SK-N-SH (cell line): ENCODE results near the gene ICAM5. TPM values are rescaled to one million over a fixed set of nuclear protein-coding genes. Genes with fewer than 3 reads are reported as not detected.

ENCODE experiments used
- CTCF ChIA-PET: fragments of 300-600, 350-600 bp; formaldehyde crosslinking; extraction: SDS; loops from one replicate; lab custom pipeline; 2021; lab: Yijun Ruan, JAX
- POLR2A ChIA-PET: fragments of 350-600 bp; sonication (Branson Sonifier 250); formaldehyde crosslinking; extraction: SDS; loops from one replicate; lab custom pipeline; 2020; ENCODE audit warnings: antibody characterized with exemption, inconsistent platforms; lab: Yijun Ruan, JAX
- DNase-seq: peaks from one replicate; pipeline ENCODE4 v3.0.0; 2012
- H2AFZ ChIP-seq: fragments of 200-600 bp; sonication (generic); 2 replicates; pipeline ENCODE4 v1.8.1; 2016; ENCODE audit warnings: antibody characterized with exemption, mild to moderate bottlenecking, low read depth
- H3F3A ChIP-seq: fragments of 200-600 bp; sonication (generic); replicated peaks from 2 replicates; pipeline ENCODE3; 2016; ENCODE audit warnings: antibody characterized with exemption, mild to moderate bottlenecking; ENCODE audit not compliant: insufficient read depth
- H3K27ac ChIP-seq, 2 experiments: fragments of 200-500 bp in 1 of 2; fragments of 200-600 bp in 1 of 2; sonication (Bioruptor generic) in 1 of 2; sonication (generic), shearing (Covaris generic) in 1 of 2; 2 replicates each; pipeline versions ENCODE4 v1.5.1 to v1.6.1; 2014 to 2016; ENCODE audit warnings: low read depth in 2 of 2, inconsistent platforms in 1 of 2, low read length in 1 of 2, mild to moderate bottlenecking in 1 of 2, mixed read lengths in 1 of 2
- H3K27me3 ChIP-seq: fragments of 200-600 bp; sonication (generic), shearing (Covaris generic); 2 replicates; pipeline ENCODE4 v1.6.1; 2016; ENCODE audit warnings: mixed run types; ENCODE audit not compliant: insufficient read depth
- H3K36me3 ChIP-seq, 2 experiments: fragments of 200-500 bp in 1 of 2; fragments of 200-600 bp in 1 of 2; sonication (Bioruptor generic) in 1 of 2; sonication (generic) in 1 of 2; replicated peaks in 1 of 2; 2 replicates each; pipeline versions ENCODE3 to v1.5.1; 2014 to 2016; ENCODE audit warnings: low read length in 1 of 2, mild to moderate bottlenecking in 1 of 2; ENCODE audit not compliant: insufficient read depth in 2 of 2, control insufficient read depth in 1 of 2
- H3K4me1 ChIP-seq, 2 experiments: fragments of 200-500 bp in 1 of 2; fragments of 200-600 bp in 1 of 2; sonication (Bioruptor generic) in 1 of 2; sonication (generic), shearing (Covaris generic) in 1 of 2; 2 replicates each; pipeline versions ENCODE4 v1.5.1 to v1.6.1; 2014 to 2016; ENCODE audit warnings: low read depth in 1 of 2, low read length in 1 of 2, mixed run types in 1 of 2; ENCODE audit not compliant: insufficient read depth in 2 of 2, control insufficient read depth in 1 of 2
- H3K4me2 ChIP-seq: fragments of 200-600 bp; sonication (generic), shearing (Covaris generic); 2 replicates; pipeline ENCODE4 v1.6.1; 2017; ENCODE audit warnings: mixed run types
- H3K4me3 ChIP-seq, 2 experiments: fragments of 200-500 bp in 1 of 2; fragments of 200-600 bp in 1 of 2; sonication (Bioruptor generic) in 1 of 2; sonication (generic), shearing (Covaris generic) in 1 of 2; 2 replicates each; pipeline versions ENCODE4 v1.5.1 to v1.8.1; 2014 to 2016; ENCODE audit warnings: low read depth in 2 of 2, inconsistent platforms in 1 of 2, low read length in 1 of 2, mild to moderate bottlenecking in 1 of 2, mixed read lengths in 1 of 2, moderate library complexity in 1 of 2
- H3K79me2 ChIP-seq: fragments of 200-600 bp; sonication (generic); 2 replicates; pipeline ENCODE4 v1.8.1; 2017; ENCODE audit warnings: mild to moderate bottlenecking; ENCODE audit not compliant: insufficient read depth
- H3K9ac ChIP-seq: fragments of 200-600 bp; sonication (generic); 2 replicates; pipeline ENCODE4 v1.6.1; 2017; ENCODE audit warnings: mixed run types
- H3K9me2 ChIP-seq: fragments of 200-600 bp; sonication (generic); 2 replicates; pipeline ENCODE4 v1.6.1; 2017; ENCODE audit warnings: mixed run types
- H3K9me3 ChIP-seq: fragments of 200-600 bp; sonication (generic); 2 replicates; pipeline ENCODE4 v1.6.1; 2017; ENCODE audit warnings: mixed run types, mild to moderate bottlenecking, moderate library complexity
- H4K20me1 ChIP-seq: fragments of 200-600 bp; sonication (generic); 2 replicates; pipeline ENCODE4 v1.6.1; 2017; ENCODE audit warnings: mild to moderate bottlenecking, mixed run types; ENCODE audit not compliant: insufficient read depth
- CHD2 ChIP-seq: fragments of 150-350 bp; IDR thresholded peaks from 2 replicates; pipeline ENCODE4 v1.6.1; 2018; ENCODE audit warnings: low read length; ENCODE audit not compliant: partially characterized antibody
- EP300 ChIP-seq, 2 experiments: IDR thresholded peaks; 2 replicates each; pipeline versions ENCODE4 v1.4.0 to v1.6.1; 2012; ENCODE audit warnings: borderline replicate concordance in 1 of 2, low read depth in 1 of 2, low read length in 1 of 2
- FOXJ3 ChIP-seq: sonication (generic); formaldehyde crosslinking; IDR thresholded peaks from 2 replicates; pipeline ENCODE4 v1.5.1; 2020; ENCODE audit warnings: mild to moderate bottlenecking, missing genetic modification reagents
- GATA2 ChIP-seq: sonication (generic); formaldehyde crosslinking; IDR thresholded peaks from 2 replicates; pipeline ENCODE4 v1.5.0; 2020; ENCODE audit warnings: mild to moderate bottlenecking, missing genetic modification reagents
- IRF3 ChIP-seq: fragments of 150-350 bp; IDR thresholded peaks from 2 replicates; pipeline ENCODE4 v1.6.1; 2016; ENCODE audit warnings: mild to moderate bottlenecking, low read depth, low read length
- MAX ChIP-seq: IDR thresholded peaks from 2 replicates; pipeline ENCODE4 v1.4.0; 2012; ENCODE audit warnings: low read depth
- MEF2A ChIP-seq: IDR thresholded peaks from 2 replicates; pipeline ENCODE4 v1.4.0; 2012; ENCODE audit warnings: low read depth, borderline replicate concordance
- NFIC ChIP-seq: IDR thresholded peaks from 2 replicates; pipeline ENCODE4 v1.4.0; 2012; ENCODE audit warnings: borderline replicate concordance
- NRF1 ChIP-seq: IDR thresholded peaks from 2 replicates; pipeline ENCODE4 v1.6.1; 2012; ENCODE audit warnings: low read depth, mild to moderate bottlenecking, low read length
- RAD21 ChIP-seq: IDR thresholded peaks from 2 replicates; pipeline ENCODE4 v1.6.1; 2012; ENCODE audit warnings: mild to moderate bottlenecking, low read length
- REST ChIP-seq: IDR thresholded peaks from 2 replicates; pipeline ENCODE4 v1.6.1; 2012; ENCODE audit warnings: mild to moderate bottlenecking, low read depth, low read length, moderate library complexity
- RXRA ChIP-seq: IDR thresholded peaks from 2 replicates; pipeline ENCODE4 v1.4.0; 2012; ENCODE audit warnings: low read depth, mild to moderate bottlenecking, borderline replicate concordance
- SMC3 ChIP-seq: IDR thresholded peaks from 2 replicates; pipeline ENCODE4 v1.6.1; 2012; ENCODE audit warnings: low read depth, low read length, improper control_type of control experiment
- TAF1 ChIP-seq: IDR thresholded peaks from 2 replicates; pipeline ENCODE4 v1.6.1; 2012; ENCODE audit warnings: low read depth, mild to moderate bottlenecking, low read length, moderate library complexity, borderline replicate concordance
- YY1 ChIP-seq: IDR thresholded peaks from 2 replicates; pipeline ENCODE4 v1.4.0; 2012; ENCODE audit warnings: low read depth, mild to moderate bottlenecking
- WGBS: methylation state at CpG from one replicate; pipeline ENCODE4 v1.1.6; 2017; ENCODE audit warnings: low lambda C conversion rate; 5-methylcytosine and 5-hydroxymethylcytosine counted together
- polyA plus RNA-seq, 3 experiments: library from polyadenylated mRNA; depleted of rRNA; stranded (reverse); fragments of >200 nt; gene quantifications; 2 replicates each; pipeline ENCODE4 v1.2.3, GENCODE V29; 2012

Gene ICAM5
- polyA plus RNA-seq, 1 of the 3 experiments (the other 2 are of a cell fraction), result 5.2 TPM

GRCh38 chr19:10292206-10292788 lies 2.5 kb downstream of the ICAM5 start (continued):
- no peak for TF ChIP-seq IRF3

- Histone ChIP-seq H3K9me2 (no peaks in the 10 kb centered on the region), H4K20me1 (no peaks in the 10 kb centered on the region), H3K27me3 (no peaks in the 10 kb centered on the region; the same call in 1 of the 2 replicates), H3K9ac (no peak overlapping the region), H3K4me3 (peak overlapping the region; percentile 45 to 77; a peak in 3 of 4 replicates), H2AFZ (no peak overlapping the region), H3K36me3 (no peaks in the 10 kb centered on the region), H3K4me1 (peaks cover 0 to 39% of the 10 kb centered on the region in 2 experiments; a peak in 1 of 4 replicates), H3F3A (peaks cover 3% of the 10 kb centered on the region), H3K9me3 (no peaks in the 10 kb centered on the region), H3K27ac (no peak overlapping the region), H3K4me2 (peak overlapping the region; percentile 98), H3K79me2 (no peaks in the 10 kb centered on the region)
- no peak for TF ChIP-seq EP300 (IDR thresholded peaks at IDR 0.05; ENCODE audit: borderline replicate concordance in 1 of 2, low read depth in 1 of 2, low read length in 1 of 2)
- TF ChIP-seq FOXJ3, result no peak
- TF ChIP-seq SMC3, result no peak
- no peak for TF ChIP-seq NFIC
- no peak for TF ChIP-seq RAD21
- TF ChIP-seq CHD2, result no peak
- POLR2A ChIA-PET, result interaction anchor here (0.7 kb wide), 1 partner anchor 67 kb away, joined by 3 read pairs; no protein-coding TSS in a partner anchor
- CTCF ChIA-PET, result interaction anchor here (0.9 to 2.9 kb wide), 5 partner anchors 22 to 132 kb away, joined by 3 to 21 read pairs (median 6); partner anchors contain the start of gene ICAM1
- 53% methylated on average over 28 of the region's 56 CpGs for WGBS
- no peak for DNase-seq
Measured at GRCh38 chr19:10292789-10293636, 3.3 kb downstream of the ICAM5 start.

- ChIA-PET POLR2A (interaction anchor here (0.7 kb wide), 1 partner anchor 68 kb away, joined by 3 read pairs; no protein-coding TSS in a partner anchor), CTCF (interaction anchor here (0.8 to 2.9 kb wide), 3 partner anchors 16 to 123 kb away, joined by 3 to 21 read pairs (median 4); partner anchors contain the start of genes ICAM1 and ZGLP1)
- H4K20me1 ChIP-seq, result no peaks in the 10 kb centered on the region
- no peak overlapping the region for H3K27ac ChIP-seq
- no peak for DNase-seq
- no peak overlapping the region; a peak in 1 of 4 replicates for H3K4me3 ChIP-seq
- H3K27me3 ChIP-seq, result no peaks in the 10 kb centered on the region; the same call in 1 of the 2 replicates
- H3K9ac ChIP-seq, result no peak overlapping the region
- no peaks in the 10 kb centered on the region for H3K79me2 ChIP-seq
- H2AFZ ChIP-seq, result no peak overlapping the region
- H3K4me1 ChIP-seq, result peaks cover 0 to 37% of the 10 kb centered on the region in 2 experiments; a peak in 1 of 4 replicates
- H3K4me2 ChIP-seq, result no peak overlapping the region
- no peaks in the 10 kb centered on the region for H3K9me2 ChIP-seq
- WGBS, result 58% methylated on average over 29 of the region's 49 CpGs
- H3K9me3 ChIP-seq, result no peaks in the 10 kb centered on the region
- H3F3A ChIP-seq, result no peaks in the 10 kb centered on the region
- no peaks in the 10 kb centered on the region for H3K36me3 ChIP-seq
- TF ChIP-seq GATA2 (no peak), EP300 (IDR thresholded peaks at IDR 0.05; ENCODE audit: borderline replicate concordance in 1 of 2, low read depth in 1 of 2, low read length in 1 of 2) (no peak), REST (no peak), YY1 (no peak), MAX (no peak), NRF1 (no peak), TAF1 (no peak), RXRA (no peak), MEF2A (no peak), RAD21 (no peak)
Measured at GRCh38 chr19:10293637-10294367, 4.0 kb downstream of the ICAM5 start.
